ENCODE data around the gene GPATCH1. TPM values are rescaled to one million over a fixed set of nuclear protein-coding genes. Genes with fewer than 3 reads are reported as not detected.

The GPATCH1 gene
- total and polyA plus RNA-seq, 2 of the 13 experiments (the other 11 are each of a cell fraction or from before 2014, with no cell fraction given) = 6.8 to 6.9 TPM

GRCh38 chr19:33064792-33065550, 16.0 kb upstream of the GPATCH1 start, which contains the start of gene RHPN2 (continued):
- TF ChIP-seq THAP7 (CRISPR knock-in tag; IDR thresholded peaks at IDR 0.05) (no peak), BRCA1 (CRISPR knock-in tag; IDR thresholded peaks at IDR 0.05) (no peak), POLR2A (IDR thresholded peaks at IDR 0.05; ENCODE audit: insufficient read depth in 1 of 2, low read depth in 2 of 2, low read length in 2 of 2) (peak in 1 of 2 experiments; percentile 85; a peak in 2 of 4 replicates), ZNF790 (CRISPR knock-in tag; IDR thresholded peaks at IDR 0.05; ENCODE audit: borderline replicate concordance) (no peak), ZNF816 (CRISPR knock-in tag; IDR thresholded peaks at IDR 0.05; ENCODE audit: borderline replicate concordance) (no peak), THRA (CRISPR knock-in tag; IDR thresholded peaks at IDR 0.05; ENCODE audit: borderline replicate concordance) (no peak), ZNF3 (CRISPR knock-in tag; IDR thresholded peaks at IDR 0.05) (no peak), YEATS4 (CRISPR knock-in tag; IDR thresholded peaks at IDR 0.05; ENCODE audit: borderline replicate concordance) (no peak), ATF7 (IDR thresholded peaks at IDR 0.05) (no peak), ATF7 (CRISPR knock-in tag; IDR thresholded peaks at IDR 0.05) (no peak), KLF9 (CRISPR knock-in tag; IDR thresholded peaks at IDR 0.05; ENCODE audit: low read depth) (no peak), MED8 (CRISPR knock-in tag; IDR thresholded peaks at IDR 0.05; ENCODE audit: insufficient replicate concordance) (peak; percentile 52), ZBTB44 (CRISPR knock-in tag; IDR thresholded peaks at IDR 0.05) (no peak), PCBP1 (IDR thresholded peaks at IDR 0.05; ENCODE audit: borderline replicate concordance, low read depth, low read length) (no peak), MED1 (CRISPR knock-in tag; IDR thresholded peaks at IDR 0.05) (peak; percentile 40), KAT7 (CRISPR knock-in tag; IDR thresholded peaks at IDR 0.05; ENCODE audit: borderline replicate concordance) (0 out of 2 replicates have a peak, but pooled peaks have one; percentile 37), KDM6A (CRISPR knock-in tag; IDR thresholded peaks at IDR 0.05; ENCODE audit: low read depth) (no peak), CBX5 (CRISPR knock-in tag; IDR thresholded peaks at IDR 0.05; ENCODE audit: borderline replicate concordance) (no peak), ZNF484 (CRISPR knock-in tag; IDR thresholded peaks at IDR 0.05; ENCODE audit: borderline replicate concordance, low read depth) (no peak), TGIF2 (CRISPR knock-in tag; IDR thresholded peaks at IDR 0.05) (no peak), ZKSCAN5 (CRISPR knock-in tag; IDR thresholded peaks at IDR 0.05) (no peak), HIC2 (CRISPR knock-in tag; IDR thresholded peaks at IDR 0.05; ENCODE audit: low read depth) (no peak), STAG1 (CRISPR knock-in tag; IDR thresholded peaks at IDR 0.05) (no peak), ZNF326 (CRISPR knock-in tag; IDR thresholded peaks at IDR 0.05; ENCODE audit: borderline replicate concordance) (no peak)
